Hepatocyte (in vitro differentiated cells): ENCODE results near the gene MT1M. TPM values are rescaled to one million over a fixed set of nuclear protein-coding genes. Genes with fewer than 3 reads are reported as not detected.
A peak's percentile ranks its signal among the peaks of the same experiment; 100 is the strongest.

Source experiments
- DNase-seq: peaks from one replicate; pipeline ENCODE4 v3.0.0-alpha.2; 2016; ENCODE audit warnings: low spot score
- H2AFZ ChIP-seq: fragments of 200-600 bp; sonication (generic); 2 replicates; pipeline ENCODE4 v1.6.0; 2016; ENCODE audit warnings: antibody characterized with exemption, mild to moderate bottlenecking
- H3K27ac ChIP-seq: fragments of 200-600 bp; sonication (generic); 2 replicates; pipeline ENCODE4 v1.5.1; 2016; ENCODE audit warnings: mild to moderate bottlenecking
- H3K27me3 ChIP-seq: fragments of 200-600 bp; sonication (generic); 2 replicates; pipeline ENCODE4 v1.6.1; 2016
- H3K36me3 ChIP-seq: fragments of 200-600 bp; sonication (generic); replicated peaks from 2 replicates; pipeline ENCODE4 v1.5.1; 2016; ENCODE audit warnings: low read depth; ENCODE audit not compliant: insufficient read depth
- H3K4me1 ChIP-seq: fragments of 200-600 bp; sonication (generic); 2 replicates; pipeline ENCODE4 v1.5.1; 2016; ENCODE audit warnings: mild to moderate bottlenecking, moderate library complexity; ENCODE audit not compliant: insufficient read depth
- H3K4me2 ChIP-seq: fragments of 200-600 bp; sonication (generic); 2 replicates; pipeline ENCODE4 v1.6.0; 2016
- H3K4me3 ChIP-seq: fragments of 200-600 bp; sonication (generic); 2 replicates; pipeline ENCODE4 v1.5.1; 2016; ENCODE audit warnings: mild to moderate bottlenecking
- H3K79me2 ChIP-seq: fragments of 200-600 bp; sonication (generic); 2 replicates; pipeline ENCODE4 v1.6.0; 2017; ENCODE audit warnings: mild to moderate bottlenecking
- H3K9me2 ChIP-seq: fragments of 200-600 bp; sonication (generic); replicated peaks from 2 replicates; pipeline ENCODE4 v1.6.0; 2017; ENCODE audit warnings: mild to moderate bottlenecking; ENCODE audit not compliant: insufficient read depth
- H3K9me3 ChIP-seq: fragments of 200-600 bp; sonication (generic); 2 replicates; pipeline ENCODE4 v1.5.1; 2016; ENCODE audit warnings: low read depth, mild to moderate bottlenecking
- H4K20me1 ChIP-seq: fragments of 200-600 bp; sonication (generic); 2 replicates; pipeline ENCODE4 v1.6.0; 2016; ENCODE audit warnings: mild to moderate bottlenecking; ENCODE audit not compliant: insufficient read depth, poor library complexity, severe bottlenecking
- EZH2 ChIP-seq: fragments of 200-600 bp; sonication (generic); IDR thresholded peaks from 2 replicates; pipeline ENCODE4 v1.6.1; 2016; ENCODE audit warnings: antibody characterized with exemption, mild to moderate bottlenecking, borderline replicate concordance
- EZH2phosphoT487 ChIP-seq: fragments of 200-600 bp; sonication (generic); IDR thresholded peaks from one replicate; pipeline ENCODE4 v1.6.1; 2018; ENCODE audit warnings: antibody characterized with exemption, mild to moderate bottlenecking, low read depth, moderate library complexity; ENCODE audit not compliant: unreplicated experiment, severe bottlenecking
- WGBS: methylation state at CpG from one replicate; pipeline ENCODE4 v1.1.6; 2016; ENCODE audit warnings: low lambda C conversion rate; ENCODE audit errors: missing lambda C conversion rate; 5-methylcytosine and 5-hydroxymethylcytosine counted together
- polyA plus RNA-seq: library from polyadenylated mRNA; unstranded; fragments of >200 nt; fragmentation: Nextera tagmentation; extraction: Ambion mirVana; gene quantifications from 2 replicates; pipeline ENCODE4 v1.2.1, GENCODE V29; 2016
- total RNA-seq: library from RNA; depleted of rRNA; stranded (reverse); fragments of >200 nt; gene quantifications from 2 replicates; pipeline ENCODE4 v1.2.3, GENCODE V29; 2014
- TF ChIP-seq, protein P1 (sequence below): fragments of 200-600 bp; sonication (generic); IDR thresholded peaks from 2 replicates; pipeline ENCODE4 v1.5.1; 2016; ENCODE audit warnings: antibody characterized with exemption, mild to moderate bottlenecking; ENCODE audit not compliant: poor library complexity

Gene MT1M
- total and polyA plus RNA-seq, 2 experiments from 2014 or later = 0.60 TPM; not detected in 1

DNA sequence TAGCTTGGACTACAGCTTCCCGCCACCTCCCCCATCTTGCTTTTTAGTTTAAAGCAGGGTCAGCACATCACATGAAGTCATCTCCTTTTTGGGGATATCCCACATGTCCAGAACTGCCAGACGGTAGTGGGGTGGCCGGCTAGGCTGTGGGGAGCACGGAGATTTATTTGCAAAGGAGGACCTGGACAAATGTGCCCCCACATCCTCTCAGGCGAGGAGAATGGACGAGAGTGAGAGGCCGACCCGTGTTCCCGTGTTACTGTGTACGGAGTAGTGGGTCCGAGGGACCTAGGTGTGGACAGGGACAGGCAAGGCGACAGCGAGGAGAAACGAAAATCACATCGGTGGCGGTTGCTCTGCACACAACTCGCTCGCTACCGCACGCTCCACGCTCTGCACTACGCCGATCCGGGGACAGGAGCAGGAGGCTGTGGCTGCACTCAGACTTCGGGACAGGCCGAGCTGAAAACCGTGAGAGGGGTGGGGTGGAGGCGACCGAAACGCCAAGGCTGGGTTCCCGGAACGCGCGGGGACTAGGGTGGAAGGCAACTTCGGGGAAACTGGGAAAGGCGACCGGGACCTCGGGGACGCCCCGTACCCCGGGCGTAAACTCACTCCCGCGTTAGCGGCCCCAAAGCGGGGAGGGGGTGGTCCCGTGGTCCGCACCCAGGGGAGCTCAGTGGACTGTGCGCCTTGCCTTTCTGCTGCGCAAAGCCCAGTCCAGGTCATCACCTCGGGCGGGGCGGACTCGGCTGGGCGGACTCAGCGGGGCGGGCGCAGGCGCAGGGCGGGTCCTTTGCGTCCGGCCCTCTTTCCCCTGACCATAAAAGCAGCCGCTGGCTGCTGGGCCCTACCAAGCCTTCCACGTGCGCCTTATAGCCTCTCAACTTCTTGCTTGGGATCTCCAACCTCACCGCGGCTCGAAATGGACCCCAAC lies 5.6 kb downstream of the MT1M start, which contains the start of gene MT1A:
Gene MT1A, plus strand, starts transcription at position 853 of the 937 bp plus-strand sequence. Its CDS starts 73 bp downstream, at position 926.
- peak; percentile 60 for DNase-seq
- no peaks in the 10 kb centered on the region for H3K79me2 ChIP-seq
- peak within 1 kb of the TSS; percentile 93 for H3K4me2 ChIP-seq
- peak within 1 kb of the TSS; percentile 40 for H2AFZ ChIP-seq
- no peaks in the 10 kb centered on the region for H3K9me2 ChIP-seq
- peaks cover 11% of the 10 kb centered on the region for H3K4me1 ChIP-seq
- 6% methylated on average over 44 of the region's 68 CpGs for WGBS
- no peaks in the 10 kb centered on the region for H3K36me3 ChIP-seq
- peak within 1 kb of the TSS; percentile 26 for H3K4me3 ChIP-seq
- H3K27me3 ChIP-seq = peaks cover 100% of the 10 kb centered on the region
- no peaks in the 10 kb centered on the region for H4K20me1 ChIP-seq
- TF ChIP-seq EZH2 (peak; percentile 84), EZH2phosphoT487 (peak; percentile 26)
- TF ChIP-seq, protein P1, sequence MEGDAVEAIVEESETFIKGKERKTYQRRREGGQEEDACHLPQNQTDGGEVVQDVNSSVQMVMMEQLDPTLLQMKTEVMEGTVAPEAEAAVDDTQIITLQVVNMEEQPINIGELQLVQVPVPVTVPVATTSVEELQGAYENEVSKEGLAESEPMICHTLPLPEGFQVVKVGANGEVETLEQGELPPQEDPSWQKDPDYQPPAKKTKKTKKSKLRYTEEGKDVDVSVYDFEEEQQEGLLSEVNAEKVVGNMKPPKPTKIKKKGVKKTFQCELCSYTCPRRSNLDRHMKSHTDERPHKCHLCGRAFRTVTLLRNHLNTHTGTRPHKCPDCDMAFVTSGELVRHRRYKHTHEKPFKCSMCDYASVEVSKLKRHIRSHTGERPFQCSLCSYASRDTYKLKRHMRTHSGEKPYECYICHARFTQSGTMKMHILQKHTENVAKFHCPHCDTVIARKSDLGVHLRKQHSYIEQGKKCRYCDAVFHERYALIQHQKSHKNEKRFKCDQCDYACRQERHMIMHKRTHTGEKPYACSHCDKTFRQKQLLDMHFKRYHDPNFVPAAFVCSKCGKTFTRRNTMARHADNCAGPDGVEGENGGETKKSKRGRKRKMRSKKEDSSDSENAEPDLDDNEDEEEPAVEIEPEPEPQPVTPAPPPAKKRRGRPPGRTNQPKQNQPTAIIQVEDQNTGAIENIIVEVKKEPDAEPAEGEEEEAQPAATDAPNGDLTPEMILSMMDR = no peak
- no peaks in the 10 kb centered on the region for H3K9me3 ChIP-seq
- no peak within 1 kb of the TSS for H3K27ac ChIP-seq

DNA sequence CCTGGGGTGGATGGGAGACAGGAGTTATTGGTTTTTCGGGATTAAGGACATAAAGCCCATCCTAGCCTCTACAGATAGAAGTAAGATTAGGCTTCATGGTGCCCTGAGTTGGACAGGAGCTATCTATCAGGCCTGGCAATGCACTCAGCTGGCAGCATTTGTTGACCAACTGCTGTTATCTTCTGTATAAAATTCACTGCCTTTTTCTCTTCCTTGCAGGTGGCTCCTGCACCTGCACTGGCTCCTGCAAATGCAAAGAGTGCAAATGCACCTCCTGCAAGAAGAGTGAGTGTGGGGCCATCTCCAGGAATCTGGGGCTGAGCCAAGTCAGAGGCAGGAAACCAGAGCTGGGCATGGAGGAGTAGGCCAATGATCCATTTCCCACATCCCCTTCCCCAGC lies 6.6 kb downstream of the MT1M start:
- H3K27me3 ChIP-seq = peaks cover 100% of the 10 kb centered on the region
- H3K27ac ChIP-seq = no peak overlapping the region

DNA sequence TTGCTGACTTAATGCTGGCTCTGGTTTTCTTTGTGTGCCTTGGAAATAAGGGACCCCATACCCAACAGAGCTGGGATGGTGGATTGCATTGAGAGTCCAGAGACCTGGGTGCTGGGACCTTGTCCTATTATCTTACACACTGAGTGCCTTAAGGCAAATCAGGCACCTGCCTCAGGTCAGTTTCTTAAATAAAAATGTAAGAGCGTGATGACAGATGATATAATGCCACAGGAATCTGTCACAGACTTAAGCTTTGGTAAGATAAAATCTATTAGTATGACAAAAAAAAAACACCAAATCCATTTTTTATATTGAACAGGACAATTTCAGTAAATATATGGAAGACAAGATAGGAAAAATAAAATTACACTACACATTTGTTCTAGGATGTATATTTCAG lies 7.6 kb downstream of the MT1M start:
- H3K4me3 ChIP-seq = no peak overlapping the region
- WGBS = 80% methylated on average over 1 of the region's 1 CpG
- TF ChIP-seq, protein P1 = no peak
- TF ChIP-seq EZH2phosphoT487 (no peak), EZH2 (no peak)

More for the DNA sequence above, 6.6 kb downstream of the MT1M start:
- Histone ChIP-seq H3K9me3 (no peaks in the 10 kb centered on the region), H3K4me2 (no peak overlapping the region), H3K79me2 (no peaks in the 10 kb centered on the region), H3K4me1 (peaks cover 19% of the 10 kb centered on the region), H4K20me1 (no peaks in the 10 kb centered on the region), H3K9me2 (no peaks in the 10 kb centered on the region), H2AFZ (no peak overlapping the region), H3K36me3 (no peaks in the 10 kb centered on the region), H3K4me3 (no peak overlapping the region)
- DNase-seq = no peak
- TF ChIP-seq, protein P1 = no peak
- TF ChIP-seq EZH2 = no peak
- TF ChIP-seq EZH2phosphoT487 = no peak
- WGBS = 27% methylated on average over 1 of the region's 1 CpG

More for the DNA sequence above, 7.6 kb downstream of the MT1M start:
- Histone ChIP-seq H3K36me3 (no peaks in the 10 kb centered on the region), H3K79me2 (no peaks in the 10 kb centered on the region), H2AFZ (no peak overlapping the region), H3K9me3 (no peaks in the 10 kb centered on the region), H3K27me3 (peaks cover 100% of the 10 kb centered on the region), H3K4me1 (peaks cover 16% of the 10 kb centered on the region), H4K20me1 (no peaks in the 10 kb centered on the region), H3K4me2 (no peak overlapping the region), H3K9me2 (no peaks in the 10 kb centered on the region), H3K27ac (no peak overlapping the region)
- no peak for DNase-seq
